GM12878 (cell line): ENCODE results near the gene TTK.

Source experiments
- CHD2 ChIP-seq: IDR thresholded peaks from 2 replicates; pipeline ENCODE4 v1.6.1; 2011; ENCODE audit warnings: low read depth, low read length, improper control_type of control experiment, borderline replicate concordance
- NFIC ChIP-seq: IDR thresholded peaks from 2 replicates; pipeline ENCODE4 v1.6.1; 2012; ENCODE audit warnings: low read depth, mild to moderate bottlenecking, inconsistent platforms, low read length, moderate library complexity
- RAD21 ChIP-seq: IDR thresholded peaks from 2 replicates; pipeline ENCODE4 v1.6.1; 2011; ENCODE audit warnings: mild to moderate bottlenecking, low read depth, low read length, moderate library complexity; ENCODE audit not compliant: insufficient read depth
- TF ChIP-seq, protein P1 (sequence below): IDR thresholded peaks from 2 replicates; pipeline ENCODE4 v1.6.1; 2012; ENCODE audit warnings: low read depth, low read length, improper control_type of control experiment

DNA sequence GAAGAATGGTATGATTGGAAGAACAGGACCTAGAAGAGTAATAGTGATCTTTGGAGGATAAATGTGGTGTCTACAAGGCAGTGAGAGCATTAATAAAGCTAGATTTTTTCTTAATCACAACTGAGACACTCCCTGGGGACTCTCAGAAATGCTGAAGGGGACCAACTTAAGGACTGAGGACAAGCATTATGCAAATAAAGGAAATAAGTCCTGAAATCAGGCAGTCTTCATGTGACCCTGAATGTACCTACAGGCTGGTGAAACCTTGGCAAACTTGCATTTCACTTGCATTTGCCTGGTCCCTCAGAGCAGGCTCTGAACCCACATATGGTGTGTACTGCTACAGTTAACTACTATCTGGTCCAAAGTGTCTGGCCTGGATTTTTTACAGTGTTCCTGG is 19.3 kb upstream of the TTK start:
- TF ChIP-seq CHD2, result no peak
- TF ChIP-seq, protein P1, sequence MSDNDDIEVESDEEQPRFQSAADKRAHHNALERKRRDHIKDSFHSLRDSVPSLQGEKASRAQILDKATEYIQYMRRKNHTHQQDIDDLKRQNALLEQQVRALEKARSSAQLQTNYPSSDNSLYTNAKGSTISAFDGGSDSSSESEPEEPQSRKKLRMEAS, result no peak
- TF ChIP-seq NFIC, result no peak
- TF ChIP-seq RAD21, result no peak
